HG02970 (cell line): ENCODE results near the gene CTDSP1.
A peak's percentile ranks its signal among the peaks of the same experiment; 100 is the strongest.

ENCODE experiments used
- ATAC-seq: cut with Tn5 transposase; IDR thresholded peaks from one replicate; pipeline ENCODE4 v1.9.1; 2021; ENCODE audit warnings: mild to moderate bottlenecking, moderate library complexity, moderate number of reproducible peaks; ENCODE audit not compliant: unreplicated experiment, low FRiP score

The CTDSP1 gene

GRCh38 chr2:218397820-218398436 lies 1.7 kb upstream of the CTDSP1 start:
- ATAC-seq: no peak

DNA sequence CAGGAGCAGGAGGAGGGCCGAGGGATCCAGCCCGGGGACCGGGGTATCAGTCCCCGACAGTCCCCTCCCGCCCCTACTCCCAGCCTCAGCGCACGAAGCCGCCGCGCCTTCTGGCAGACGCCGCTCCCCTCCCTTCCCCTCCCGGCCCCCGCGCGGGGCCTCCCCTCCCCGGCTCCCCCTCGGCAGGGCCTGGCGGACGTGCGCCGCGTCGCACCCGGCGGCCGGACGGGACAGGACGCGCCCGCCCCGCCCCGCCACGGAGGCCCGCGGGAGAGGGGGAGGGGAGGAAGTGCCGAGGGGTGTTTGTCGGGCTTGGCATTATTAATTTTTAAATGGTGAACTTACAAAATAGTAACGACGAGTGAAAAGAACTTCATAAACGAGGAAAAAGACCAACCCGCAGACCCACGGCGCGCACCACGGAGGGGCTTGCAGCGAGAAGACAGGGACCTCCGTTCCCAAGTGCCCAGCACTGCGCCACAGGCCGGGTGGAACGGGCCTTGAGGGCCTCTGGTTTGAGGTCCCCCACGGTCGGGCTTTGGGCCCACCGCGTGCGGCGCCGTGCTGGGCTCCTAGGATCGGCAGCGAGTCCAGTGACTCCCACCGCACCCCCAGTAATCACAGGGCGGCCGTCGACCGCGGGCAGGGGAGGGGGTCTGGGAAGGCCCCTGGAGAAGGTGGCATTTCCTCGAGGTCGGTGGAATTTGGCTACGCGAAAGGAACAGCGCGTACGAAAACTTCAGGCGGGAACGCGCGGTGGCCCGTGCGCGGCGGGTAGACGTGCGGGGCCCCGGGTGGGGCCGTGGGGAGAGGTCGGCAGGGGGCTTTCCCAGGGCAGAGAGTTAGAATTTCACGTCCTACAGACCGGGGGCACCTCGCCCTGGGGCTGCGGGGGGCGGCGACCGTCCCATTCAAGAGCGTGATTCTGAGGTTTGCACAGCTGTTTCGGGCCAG lies 954 bp upstream of the CTDSP1 start:
- peak; percentile 25 for ATAC-seq

- ATAC-seq: no peak
These were observed 680 bp downstream of the CTDSP1 start for GRCh38 chr2:218400167-218400929.

- ATAC-seq: no peak
These were observed 1.5 kb downstream of the CTDSP1 start for GRCh38 chr2:218400930-218401881.

DNA sequence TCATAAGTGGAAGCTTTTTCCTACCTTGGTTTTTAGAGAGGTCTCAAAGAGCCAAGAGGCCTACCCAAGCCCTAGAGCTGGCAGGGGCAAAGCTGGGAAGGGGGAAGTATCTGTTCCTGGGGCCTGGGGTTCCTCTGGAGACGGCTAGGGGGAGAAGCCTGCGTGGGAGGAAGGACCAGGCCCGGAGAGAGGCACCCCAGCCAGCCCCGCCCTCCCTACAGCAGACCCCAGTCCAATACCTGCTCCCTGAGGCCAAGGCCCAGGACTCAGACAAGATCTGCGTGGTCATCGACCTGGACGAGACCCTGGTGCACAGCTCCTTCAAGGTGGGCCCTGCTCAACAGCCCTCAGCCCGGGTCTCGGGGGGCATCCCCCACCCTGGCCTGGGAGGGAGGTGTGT lies 2.2 kb downstream of the CTDSP1 start:
- no peak for ATAC-seq

DNA sequence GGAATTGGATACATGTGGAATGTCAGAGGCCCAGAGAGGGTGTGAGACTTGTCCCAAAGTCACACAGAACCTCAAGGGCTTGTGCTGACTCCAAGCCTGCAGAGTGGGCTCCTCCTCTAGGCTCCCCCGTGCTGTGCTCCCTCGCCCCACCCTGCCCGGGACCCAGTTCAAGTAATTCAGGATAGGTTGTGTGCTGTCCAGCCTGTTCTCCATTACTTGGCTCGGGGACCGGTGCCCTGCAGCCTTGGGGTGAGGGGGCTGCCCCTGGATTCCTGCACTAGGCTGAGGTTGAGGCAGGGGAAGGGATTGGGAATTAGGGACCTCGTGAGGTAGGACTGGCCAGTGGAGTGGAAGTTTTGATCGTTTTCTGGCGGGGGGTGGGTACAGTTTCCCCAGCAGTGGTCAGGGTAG lies 2.8 kb downstream of the CTDSP1 start:
- ATAC-seq: no peak

DNA sequence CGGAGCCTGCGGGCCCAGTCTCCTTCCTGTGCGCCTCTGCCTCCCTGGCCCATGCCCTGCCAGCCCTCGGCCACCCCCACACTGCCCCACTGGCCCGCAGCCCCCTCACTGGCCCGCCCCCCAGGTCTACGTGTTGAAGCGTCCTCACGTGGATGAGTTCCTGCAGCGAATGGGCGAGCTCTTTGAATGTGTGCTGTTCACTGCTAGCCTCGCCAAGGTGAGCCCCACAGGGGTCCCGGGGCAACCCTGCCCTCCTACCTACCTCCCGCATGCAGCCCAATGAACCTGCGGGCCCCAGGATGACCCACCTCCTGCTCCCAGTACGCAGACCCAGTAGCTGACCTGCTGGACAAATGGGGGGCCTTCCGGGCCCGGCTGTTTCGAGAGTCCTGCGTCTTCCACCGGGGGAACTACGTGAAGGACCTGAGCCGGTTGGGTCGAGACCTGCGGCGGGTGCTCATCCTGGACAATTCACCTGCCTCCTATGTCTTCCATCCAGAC lies 3.3 kb downstream of the CTDSP1 start:
- no peak for ATAC-seq

- no peak for ATAC-seq
These were observed 4.1 kb downstream of the CTDSP1 start for GRCh38 chr2:218403810-218404209.

DNA sequence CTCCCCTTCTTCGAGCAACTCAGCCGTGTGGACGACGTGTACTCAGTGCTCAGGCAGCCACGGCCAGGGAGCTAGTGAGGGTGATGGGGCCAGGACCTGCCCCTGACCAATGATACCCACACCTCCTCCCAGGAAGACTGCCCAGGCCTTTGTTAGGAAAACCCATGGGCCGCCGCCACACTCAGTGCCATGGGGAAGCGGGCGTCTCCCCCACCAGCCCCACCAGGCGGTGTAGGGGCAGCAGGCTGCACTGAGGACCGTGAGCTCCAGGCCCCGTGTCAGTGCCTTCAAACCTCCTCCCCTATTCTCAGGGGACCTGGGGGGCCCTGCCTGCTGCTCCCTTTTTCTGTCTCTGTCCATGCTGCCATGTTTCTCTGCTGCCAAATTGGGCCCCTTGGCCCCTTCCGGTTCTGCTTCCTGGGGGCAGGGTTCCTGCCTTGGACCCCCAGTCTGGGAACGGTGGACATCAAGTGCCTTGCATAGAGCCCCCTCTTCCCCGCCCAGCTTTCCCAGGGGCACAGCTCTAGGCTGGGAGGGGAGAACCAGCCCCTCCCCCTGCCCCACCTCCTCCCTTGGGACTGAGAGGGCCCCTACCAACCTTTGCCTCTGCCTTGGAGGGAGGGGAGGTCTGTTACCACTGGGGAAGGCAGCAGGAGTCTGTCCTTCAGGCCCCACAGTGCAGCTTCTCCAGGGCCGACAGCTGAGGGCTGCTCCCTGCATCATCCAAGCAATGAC lies 4.8 kb downstream of the CTDSP1 start:
- ATAC-seq: no peak

DNA sequence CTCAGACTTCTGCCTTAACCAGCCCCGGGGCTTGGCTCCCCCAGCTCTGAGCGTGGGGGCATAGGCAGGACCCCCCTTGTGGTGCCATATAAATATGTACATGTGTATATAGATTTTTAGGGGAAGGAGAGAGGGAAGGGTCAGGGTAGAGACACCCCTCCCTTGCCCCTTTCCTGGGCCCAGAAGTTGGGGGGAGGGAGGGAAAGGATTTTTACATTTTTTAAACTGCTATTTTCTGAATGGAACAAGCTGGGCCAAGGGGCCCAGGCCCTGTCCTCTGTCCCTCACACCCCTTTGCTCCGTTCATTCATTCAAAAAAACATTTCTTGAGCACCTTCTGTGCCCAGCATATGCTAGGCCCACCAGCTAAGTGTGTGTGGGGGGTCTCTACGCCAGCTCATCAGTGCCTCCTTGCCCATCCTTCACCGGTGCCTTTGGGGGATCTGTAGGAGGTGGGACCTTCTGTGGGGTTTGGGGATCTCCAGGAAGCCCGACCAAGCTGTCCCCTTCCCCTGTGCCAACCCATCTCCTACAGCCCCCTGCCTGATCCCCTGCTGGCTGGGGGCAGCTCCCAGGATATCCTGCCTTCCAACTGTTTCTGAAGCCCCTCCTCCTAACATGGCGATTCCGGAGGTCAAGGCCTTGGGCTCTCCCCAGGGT lies 5.5 kb downstream of the CTDSP1 start:
- ATAC-seq: no peak

DNA sequence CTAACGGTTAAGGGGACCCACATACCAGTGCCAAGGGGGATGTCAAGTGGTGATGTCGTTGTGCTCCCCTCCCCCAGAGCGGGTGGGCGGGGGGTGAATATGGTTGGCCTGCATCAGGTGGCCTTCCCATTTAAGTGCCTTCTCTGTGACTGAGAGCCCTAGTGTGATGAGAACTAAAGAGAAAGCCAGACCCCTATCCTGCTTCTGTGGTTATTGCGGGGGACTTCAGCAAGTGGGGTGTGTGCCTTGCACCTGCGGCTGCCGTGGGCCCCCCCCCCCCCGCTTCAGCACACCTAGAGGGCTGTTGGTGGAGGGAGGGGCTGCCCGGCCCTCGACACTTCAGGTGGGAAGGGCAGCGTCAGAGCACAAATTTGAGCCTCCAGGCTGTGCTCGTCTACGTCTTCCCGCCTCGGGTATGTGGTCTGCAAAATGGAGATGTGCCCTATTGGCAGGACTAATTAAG lies 6.1 kb downstream of the CTDSP1 start:
- ATAC-seq: no peak

DNA sequence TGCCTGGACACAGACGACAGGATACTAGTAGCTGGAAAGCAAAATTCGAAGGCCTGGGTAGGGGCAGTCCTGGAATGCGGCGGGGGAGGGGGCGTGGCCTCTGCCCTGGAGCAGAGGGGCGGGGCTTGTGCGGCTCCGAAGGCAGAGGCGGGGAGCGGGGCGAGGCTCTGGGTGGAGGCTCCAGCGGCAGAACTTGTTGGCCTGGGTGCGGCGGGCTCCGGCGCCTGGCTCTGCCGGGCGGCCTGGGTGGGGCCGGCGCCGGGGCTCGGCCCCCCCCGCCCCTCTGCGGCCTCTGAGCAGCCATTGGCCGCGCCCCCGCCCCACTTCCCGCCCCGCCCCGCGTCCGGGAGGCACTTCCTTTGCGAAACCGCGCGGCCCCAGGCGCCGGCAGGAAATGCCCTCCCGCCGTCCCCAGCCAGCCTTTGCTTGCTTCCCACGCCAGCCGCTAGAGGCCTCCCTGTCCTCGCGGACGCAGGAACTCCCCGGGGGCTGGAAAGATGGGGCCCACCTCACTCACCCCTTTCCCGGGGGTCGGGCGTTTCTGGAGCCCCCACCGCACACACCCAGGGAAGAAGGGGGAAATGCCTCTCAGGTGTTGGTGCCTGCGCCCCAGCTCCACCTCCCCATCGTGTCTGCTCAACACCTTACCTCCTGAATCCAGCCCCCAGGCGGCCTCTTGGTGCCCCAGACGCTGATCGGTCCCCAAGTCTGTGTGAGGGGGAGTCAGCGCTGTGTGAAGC lies 6.7 kb downstream of the CTDSP1 start:
- peak; percentile 86 for ATAC-seq

- ATAC-seq: no peak
These were observed 7.4 kb downstream of the CTDSP1 start for GRCh38 chr2:218406949-218407618.

GRCh38 chr2:218407717-218408116 lies 8.0 kb downstream of the CTDSP1 start:
- ATAC-seq: no peak

GRCh38 chr2:218418321-218418716 lies 18.7 kb downstream of the CTDSP1 start:
- no peak for ATAC-seq

GRCh38 chr2:218418717-218419458 lies 19.2 kb downstream of the CTDSP1 start, which contains the start of gene VIL1:
Gene VIL1 (plus strand): TSS chr2:218419123. CDS start chr2:218423779, 4,656 bp downstream.
- ATAC-seq: no peak
